Measurements from ENCODE around the gene PDIA6. TPM values are rescaled to one million over a fixed set of nuclear protein-coding genes. Genes with fewer than 3 reads are reported as not detected.
A peak's percentile ranks its signal among the peaks of the same experiment; 100 is the strongest.

The PDIA6 gene
- total and polyA plus RNA-seq, 9 of the 15 experiments (the other 6 are each of a cell fraction or from before 2014, with no cell fraction given) = 166 to 268 (median 229) TPM

DNA sequence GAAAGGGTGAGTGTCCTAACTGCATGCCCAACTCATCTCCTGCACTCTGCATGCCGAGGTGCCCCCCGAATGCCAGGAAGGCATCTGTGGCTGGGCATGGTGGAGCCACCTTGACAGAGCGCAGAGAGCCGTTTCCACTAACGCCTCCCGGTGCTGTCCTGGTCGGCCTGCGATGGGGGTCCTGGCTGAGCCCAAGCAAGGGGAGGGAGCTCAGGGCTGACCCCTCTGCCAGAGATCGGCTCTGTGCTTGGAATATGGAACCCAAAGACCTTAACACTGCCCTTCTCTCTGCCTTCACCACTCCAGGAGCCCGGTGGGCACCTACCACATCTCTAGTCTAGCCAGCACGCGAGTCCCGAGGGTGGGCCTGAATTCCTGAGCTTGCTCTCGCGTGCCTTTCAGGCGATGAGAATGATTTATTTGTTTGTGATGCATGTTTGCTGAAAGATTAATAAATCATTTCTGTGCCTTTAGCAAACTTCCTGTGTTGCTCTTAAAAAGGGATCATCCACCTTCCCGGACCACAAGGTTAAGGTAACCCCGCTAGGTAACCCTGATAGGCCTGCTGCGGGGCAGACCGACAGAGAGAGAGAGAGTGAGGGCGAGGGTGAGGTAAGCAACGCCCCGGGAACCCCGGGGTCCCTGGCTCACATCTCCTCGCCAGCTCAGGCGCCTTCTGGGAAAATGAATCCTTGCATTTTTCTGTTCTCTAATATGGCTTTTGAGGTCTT lies 35.3 kb downstream of the PDIA6 start:
- CTCF ChIA-PET (ENCODE audit: low intra/inter-chr PET ratio) = no interaction called here
- FAIRE-seq = no peak
- in situ Hi-C loops (cut with MboI) = no loop called here

More for the DNA sequence above, 35.3 kb downstream of the PDIA6 start:
- POLR2A ChIA-PET = interaction anchor here (1.4 to 1.6 kb wide), 2 partner anchors 10 to 18 kb away, joined by 6 to 8 read pairs; no protein-coding TSS in a partner anchor
- H3K27ac ChIP-seq (ENCODE audit: extremely low read depth, low read depth, low read length) = no peak overlapping the region
- no peaks in the 10 kb centered on the region for H3K9me1 ChIP-seq (ENCODE audit: control insufficient read depth, insufficient read depth, low read length)
- H3K27me3 ChIP-seq (ENCODE audit: control insufficient read depth in 2 of 2, insufficient read depth in 2 of 2, low read length in 2 of 2) = peaks cover 0 to 8% of the 10 kb centered on the region in 2 experiments; a peak in 2 of 5 replicates
- H3K79me2 ChIP-seq (ENCODE audit: control insufficient read depth, insufficient read depth, low read length) = no peaks in the 10 kb centered on the region
- peaks cover 28% of the 10 kb centered on the region for H4K20me1 ChIP-seq (replicated peaks; ENCODE audit: control insufficient read depth, insufficient read depth, low read length)
- ATAC-seq (no peak), DNase-seq (ENCODE audit: extremely low read depth in 1 of 4, low spot score in 3 of 4) (no peak)
- peaks cover 0 to 35% of the 10 kb centered on the region in 2 experiments; a peak in 1 of 5 replicates for H3K4me1 ChIP-seq (replicated peaks in 1 of 2; ENCODE audit: control insufficient read depth in 2 of 2, insufficient read depth in 2 of 2, low read length in 2 of 2)
- no peak overlapping the region for H3K9ac ChIP-seq (ENCODE audit: insufficient read depth in 1 of 2, low read depth in 2 of 2, low read length in 2 of 2)
- peaks cover 31% of the 10 kb centered on the region; the same call in 2 of the 3 replicates for H3K36me3 ChIP-seq (ENCODE audit: control insufficient read depth, insufficient read depth, low read length)
- TF ChIP-seq POLR2G (IDR thresholded peaks at IDR 0.05; ENCODE audit: low read depth, low read length) (peak; percentile 49; the same call in 1 of the 2 replicates), SMARCC2 (IDR thresholded peaks at IDR 0.05; ENCODE audit: low read depth) (no peak), DPF2 (IDR thresholded peaks at IDR 0.05) (no peak), FOXA1 (IDR thresholded peaks at IDR 0.05; ENCODE audit: borderline replicate concordance) (no peak), KLF10 (CRISPR knock-in tag; IDR thresholded peaks at IDR 0.05) (no peak)
- TF ChIP-seq, protein P1, sequence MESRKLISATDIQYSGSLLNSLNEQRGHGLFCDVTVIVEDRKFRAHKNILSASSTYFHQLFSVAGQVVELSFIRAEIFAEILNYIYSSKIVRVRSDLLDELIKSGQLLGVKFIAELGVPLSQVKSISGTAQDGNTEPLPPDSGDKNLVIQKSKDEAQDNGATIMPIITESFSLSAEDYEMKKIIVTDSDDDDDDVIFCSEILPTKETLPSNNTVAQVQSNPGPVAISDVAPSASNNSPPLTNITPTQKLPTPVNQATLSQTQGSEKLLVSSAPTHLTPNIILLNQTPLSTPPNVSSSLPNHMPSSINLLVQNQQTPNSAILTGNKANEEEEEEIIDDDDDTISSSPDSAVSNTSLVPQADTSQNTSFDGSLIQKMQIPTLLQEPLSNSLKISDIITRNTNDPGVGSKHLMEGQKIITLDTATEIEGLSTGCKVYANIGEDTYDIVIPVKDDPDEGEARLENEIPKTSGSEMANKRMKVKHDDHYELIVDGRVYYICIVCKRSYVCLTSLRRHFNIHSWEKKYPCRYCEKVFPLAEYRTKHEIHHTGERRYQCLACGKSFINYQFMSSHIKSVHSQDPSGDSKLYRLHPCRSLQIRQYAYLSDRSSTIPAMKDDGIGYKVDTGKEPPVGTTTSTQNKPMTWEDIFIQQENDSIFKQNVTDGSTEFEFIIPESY (CRISPR knock-in tag; IDR thresholded peaks at IDR 0.05) = 0 out of 2 replicates have a peak, but pooled peaks have one; percentile 18
- TF ChIP-seq, protein P2, sequence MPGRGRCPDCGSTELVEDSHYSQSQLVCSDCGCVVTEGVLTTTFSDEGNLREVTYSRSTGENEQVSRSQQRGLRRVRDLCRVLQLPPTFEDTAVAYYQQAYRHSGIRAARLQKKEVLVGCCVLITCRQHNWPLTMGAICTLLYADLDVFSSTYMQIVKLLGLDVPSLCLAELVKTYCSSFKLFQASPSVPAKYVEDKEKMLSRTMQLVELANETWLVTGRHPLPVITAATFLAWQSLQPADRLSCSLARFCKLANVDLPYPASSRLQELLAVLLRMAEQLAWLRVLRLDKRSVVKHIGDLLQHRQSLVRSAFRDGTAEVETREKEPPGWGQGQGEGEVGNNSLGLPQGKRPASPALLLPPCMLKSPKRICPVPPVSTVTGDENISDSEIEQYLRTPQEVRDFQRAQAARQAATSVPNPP (IDR thresholded peaks at IDR 0.05; ENCODE audit: borderline replicate concordance, insufficient read depth, insufficient read length) = no peak
- BruUV-seq (replicated peaks) = no TSS peak
- H3K4me2 ChIP-seq (ENCODE audit: insufficient read depth, low read length) = no peak overlapping the region
- H2AFZ ChIP-seq (ENCODE audit: low read depth, low read length) = no peak overlapping the region
- no peaks in the 10 kb centered on the region for H3K9me3 ChIP-seq (replicated peaks; ENCODE audit: control insufficient read depth, insufficient read depth, low read depth, low read length)
- 83% methylated on average over 20 of the region's 26 CpGs for WGBS (ENCODE audit: insufficient coverage, low coverage, missing lambda C conversion rate)
- H3K4me3 ChIP-seq = no peak overlapping the region
- intact Hi-C loops (cut with micrococcal nuclease) = no loop called here

Measured in K562 (cell line).